PC-3 (cell line): Measurements from ENCODE around the gene SERPINA4.

Experiments
- EZH2 ChIP-seq: fragments of 300-600 bp; sonication (generic); IDR thresholded peaks from one replicate; pipeline ENCODE4 v1.6.1; 2017; ENCODE audit warnings: antibody characterized with exemption, mild to moderate bottlenecking, low read length; ENCODE audit not compliant: unreplicated experiment
- TF ChIP-seq, protein P1 (sequence below): fragments of 300-600 bp; sonication (generic); conservative IDR thresholded peaks from 2 replicates; pipeline ENCODE4 v1.5.1; 2017; ENCODE audit warnings: antibody characterized with exemption, low read depth, mild to moderate bottlenecking, low read length

DNA sequence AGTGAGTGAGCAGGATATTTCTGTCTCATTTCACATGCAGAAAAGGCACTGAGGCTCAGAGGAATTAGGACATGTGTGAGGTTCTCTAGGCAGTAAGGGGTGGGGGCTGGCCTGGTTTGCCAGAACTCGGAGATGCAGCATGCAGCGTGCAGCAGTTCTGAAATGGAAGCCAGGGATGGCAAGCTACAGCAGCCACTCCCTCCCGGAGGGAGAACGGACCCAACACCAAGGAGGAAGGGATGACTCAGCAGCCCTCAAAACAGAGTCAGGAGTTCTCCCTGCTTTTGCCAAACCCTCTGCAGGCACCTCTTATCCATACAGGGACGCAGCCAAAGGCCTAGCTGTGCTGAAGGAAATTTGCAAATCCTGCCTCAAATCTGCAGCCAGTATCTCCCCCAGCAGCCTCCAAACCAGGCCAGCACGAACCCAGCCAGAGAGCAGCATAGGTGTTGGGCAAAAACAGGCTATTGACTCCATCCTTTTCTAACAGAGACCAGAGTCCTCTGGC is 40.7 kb downstream of the SERPINA4 start:
- TF ChIP-seq, protein P1, sequence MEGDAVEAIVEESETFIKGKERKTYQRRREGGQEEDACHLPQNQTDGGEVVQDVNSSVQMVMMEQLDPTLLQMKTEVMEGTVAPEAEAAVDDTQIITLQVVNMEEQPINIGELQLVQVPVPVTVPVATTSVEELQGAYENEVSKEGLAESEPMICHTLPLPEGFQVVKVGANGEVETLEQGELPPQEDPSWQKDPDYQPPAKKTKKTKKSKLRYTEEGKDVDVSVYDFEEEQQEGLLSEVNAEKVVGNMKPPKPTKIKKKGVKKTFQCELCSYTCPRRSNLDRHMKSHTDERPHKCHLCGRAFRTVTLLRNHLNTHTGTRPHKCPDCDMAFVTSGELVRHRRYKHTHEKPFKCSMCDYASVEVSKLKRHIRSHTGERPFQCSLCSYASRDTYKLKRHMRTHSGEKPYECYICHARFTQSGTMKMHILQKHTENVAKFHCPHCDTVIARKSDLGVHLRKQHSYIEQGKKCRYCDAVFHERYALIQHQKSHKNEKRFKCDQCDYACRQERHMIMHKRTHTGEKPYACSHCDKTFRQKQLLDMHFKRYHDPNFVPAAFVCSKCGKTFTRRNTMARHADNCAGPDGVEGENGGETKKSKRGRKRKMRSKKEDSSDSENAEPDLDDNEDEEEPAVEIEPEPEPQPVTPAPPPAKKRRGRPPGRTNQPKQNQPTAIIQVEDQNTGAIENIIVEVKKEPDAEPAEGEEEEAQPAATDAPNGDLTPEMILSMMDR, result no peak
- TF ChIP-seq EZH2, result no peak
